Measurements from ENCODE around the gene LRRC23. TPM values are rescaled to one million over a fixed set of nuclear protein-coding genes. Genes with fewer than 3 reads are reported as not detected.

LRRC23 gene
- total RNA-seq, 4 donors from 2014 or later: 2.3 to 5.9 (median 4.8) TPM

GRCh38 chr12:6941267-6941666 lies 36.6 kb downstream of the LRRC23 start:
- Histone ChIP-seq H3K27me3 (no peaks in the 10 kb centered on the region), H3K9me3 (no peaks in the 10 kb centered on the region), H3K4me1 (peaks cover 37 to 86% (median 40%) of the 10 kb centered on the region in 3 donors), H3K27ac (peak overlapping the region in 2 of 4 donors; percentile 11 to 21), H3K4me3 (no peak overlapping the region), H3K36me3 (peaks cover 6 to 53% (median 11%) of the 10 kb centered on the region in 3 donors)
- no peak for DNase-seq
- WGBS, 2 donors: 40 to 82% methylated on average over 1 to 3 of the region's 12 CpGs
- intact Hi-C loops (cut with DNase I): no loop called here
- TF ChIP-seq POLR2A (IDR thresholded peaks at IDR 0.05): no peak
- TF ChIP-seq CTCF (IDR thresholded peaks at IDR 0.05): no peak

DNA sequence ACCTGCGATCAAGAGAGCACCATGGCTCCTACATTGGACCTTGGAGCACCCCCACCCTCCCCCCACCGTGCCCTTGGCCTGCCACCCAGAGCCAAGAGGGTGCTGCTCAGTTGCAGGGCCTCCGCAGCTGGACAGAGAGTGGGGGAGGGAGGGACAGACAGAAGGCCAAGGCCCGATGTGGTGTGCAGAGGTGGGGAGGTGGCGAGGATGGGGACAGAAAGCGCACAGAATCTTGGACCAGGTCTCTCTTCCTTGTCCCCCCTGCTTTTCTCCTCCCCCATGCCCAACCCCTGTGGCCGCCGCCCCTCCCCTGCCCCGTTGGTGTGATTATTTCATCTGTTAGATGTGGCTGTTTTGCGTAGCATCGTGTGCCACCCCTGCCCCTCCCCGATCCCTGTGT lies 37.2 kb downstream of the LRRC23 start:
- no peaks in the 10 kb centered on the region for H3K9me3 ChIP-seq
- H3K4me3 ChIP-seq: no peak overlapping the region
- H3K27ac ChIP-seq: peak overlapping the region in 2 of 4 donors; percentile 21 to 97
- TF ChIP-seq CTCF (IDR thresholded peaks at IDR 0.05) (no peak), POLR2A (IDR thresholded peaks at IDR 0.05) (no peak)
- WGBS, 2 donors: 71 to 76% methylated on average over 9 to 10 of the region's 12 CpGs
- DNase-seq: no peak
- peaks cover 6 to 51% (median 11%) of the 10 kb centered on the region in 3 donors for H3K36me3 ChIP-seq
- H3K27me3 ChIP-seq: no peaks in the 10 kb centered on the region
- peaks cover 34 to 86% (median 42%) of the 10 kb centered on the region in 3 donors for H3K4me1 ChIP-seq
- intact Hi-C loops (cut with DNase I): no loop called here

- Histone ChIP-seq H3K27ac (peak overlapping the region; percentile 91 to 98 (median 97)), H3K27me3 (no peaks in the 10 kb centered on the region), H3K4me1 (peaks cover 29 to 86% (median 43%) of the 10 kb centered on the region in 3 donors), H3K9me3 (no peaks in the 10 kb centered on the region), H3K4me3 (no peak overlapping the region), H3K36me3 (peaks cover 6 to 50% (median 11%) of the 10 kb centered on the region in 3 donors)
- intact Hi-C loops (cut with DNase I): no loop called here
- 78 to 85% methylated on average over 10 to 11 of the region's 11 CpGs for WGBS, 2 donors
- TF ChIP-seq POLR2A (IDR thresholded peaks at IDR 0.05) (no peak), CTCF (IDR thresholded peaks at IDR 0.05) (no peak)
- DNase-seq: no peak
These were observed 37.7 kb downstream of the LRRC23 start for GRCh38 chr12:6942331-6942665.

- intact Hi-C loops (cut with DNase I): no loop called here
- TF ChIP-seq POLR2A (IDR thresholded peaks at IDR 0.05) (no peak), CTCF (IDR thresholded peaks at IDR 0.05) (no peak)
- peaks cover 25 to 81% (median 38%) of the 10 kb centered on the region in 3 donors for H3K4me1 ChIP-seq
- peaks cover 6 to 50% (median 11%) of the 10 kb centered on the region in 3 donors for H3K36me3 ChIP-seq
- H3K4me3 ChIP-seq: peak overlapping the region; percentile 40 to 77 (median 70)
- no peaks in the 10 kb centered on the region for H3K27me3 ChIP-seq
- H3K9me3 ChIP-seq: no peaks in the 10 kb centered on the region
- peak; percentile 49 for DNase-seq
- WGBS, 2 donors: 0 to 2% methylated on average over 13 of the region's 13 CpGs
- peak overlapping the region; percentile 91 to 98 (median 97) for H3K27ac ChIP-seq
These were observed 38.7 kb downstream of the LRRC23 start for GRCh38 chr12:6943389-6943721.

DNA sequence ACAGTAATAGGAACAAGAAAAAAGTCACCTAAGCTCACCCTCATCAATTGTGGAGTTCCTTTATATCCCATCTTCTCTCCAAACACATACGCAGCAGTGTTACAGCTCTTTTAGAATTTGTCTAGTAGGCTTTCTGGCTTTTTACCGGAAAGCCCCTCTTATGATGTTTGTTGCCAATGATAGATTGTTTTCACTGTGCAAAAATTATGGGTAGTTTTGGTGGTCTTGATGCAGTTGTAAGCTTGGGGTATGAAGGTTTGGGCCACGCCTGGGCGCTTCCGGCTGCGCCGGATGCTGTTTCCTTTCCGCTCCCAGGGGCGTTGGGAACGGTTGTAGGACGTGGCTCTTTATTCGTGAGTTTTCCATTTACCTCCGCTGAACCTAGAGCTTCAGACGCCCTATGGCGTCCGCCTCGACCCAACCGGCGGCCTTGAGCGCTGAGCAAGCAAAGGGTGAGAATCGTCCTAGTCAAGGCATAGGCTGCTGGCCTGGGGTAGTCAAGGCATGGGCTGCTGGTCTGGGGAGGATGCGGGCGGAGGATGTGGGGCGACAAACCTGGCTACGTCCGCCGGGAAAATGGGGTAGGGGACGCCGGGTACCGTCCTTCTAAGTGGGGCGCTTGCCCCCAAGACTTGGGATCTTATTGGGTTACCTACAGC lies 39.2 kb downstream of the LRRC23 start, which contains the start of the genes C12orf57 and RNU7-1:
C12orf57 (plus strand) TSS at position 301 of the 659 bp plus-strand sequence; CDS start at position 401, 100 bp downstream.
RNU7-1 (plus strand) TSS at position 95 of the 659 bp plus-strand sequence.
- 2 to 3% methylated on average over 2 to 19 of the region's 31 CpGs for WGBS, 2 donors
- Histone ChIP-seq H3K27ac (peak within 1 kb of the TSS; percentile 91 to 98 (median 97)), H3K4me1 (peaks cover 20 to 77% (median 33%) of the 10 kb centered on the region in 3 donors), H3K4me3 (peak within 1 kb of the TSS; percentile 40 to 77 (median 70)), H3K9me3 (no peaks in the 10 kb centered on the region), H3K36me3 (peaks cover 6 to 46% (median 11%) of the 10 kb centered on the region in 3 donors), H3K27me3 (no peaks in the 10 kb centered on the region)
- peak in 1 of 6 experiments; percentile 7 for TF ChIP-seq CTCF (IDR thresholded peaks at IDR 0.05)
- TF ChIP-seq POLR2A (IDR thresholded peaks at IDR 0.05): peak in 3 of 4 donors; percentile 22 to 96 (median 81)
- DNase-seq: no peak
- intact Hi-C loops (cut with DNase I): loop anchor here (2.0 kb wide), 1 partner anchor 19 kb away; no protein-coding TSS in a partner anchor
